HEK293 (cell line): ENCODE data around the gene CDKAL1.
A peak's percentile ranks its signal among the peaks of the same experiment; 100 is the strongest.

ENCODE experiments used
- CTCF ChIA-PET: fragments of 350-600 bp; formaldehyde crosslinking; extraction: SDS; loops from one replicate; lab custom pipeline; 2021; ENCODE audit warnings: antibody characterized with exemption; lab: Yijun Ruan, JAX
- POLR2A ChIA-PET: fragments of 300-600 bp; formaldehyde crosslinking; extraction: SDS; loops from one replicate; lab custom pipeline; 2020; ENCODE audit warnings: antibody characterized with exemption, inconsistent platforms; lab: Yijun Ruan, JAX
- H3K27ac ChIP-seq: fragments of 200-500 bp; sonication (Bioruptor generic); 2 replicates; pipeline ENCODE4 v1.5.1; 2014; ENCODE audit warnings: low read depth, low read length, control low read depth, inconsistent platforms; ENCODE audit errors: extremely low read depth
- H3K36me3 ChIP-seq, 2 experiments: fragments of 200-500 bp in 1 of 2; sonication (Bioruptor generic) in 1 of 2; 1 replicate in 1 of 2; 2 replicates in 1 of 2; pipeline ENCODE4 v1.5.1; 2014 to 2017; ENCODE audit warnings: inconsistent platforms in 2 of 2, low read length in 2 of 2; ENCODE audit not compliant: control insufficient read depth in 2 of 2, insufficient read depth in 1 of 2
- H3K4me1 ChIP-seq: fragments of 200-500 bp; sonication (Bioruptor generic); 2 replicates; pipeline ENCODE4 v1.5.1; 2014; ENCODE audit warnings: mild to moderate bottlenecking, low read length, inconsistent platforms; ENCODE audit not compliant: control insufficient read depth, insufficient read depth
- H3K4me3 ChIP-seq: 2 replicates; pipeline ENCODE4 v1.5.1; 2011; ENCODE audit warnings: low read depth, mild to moderate bottlenecking, control low read depth, low read length, moderate library complexity
- H3K9me3 ChIP-seq: fragments of 200-500 bp; sonication (Bioruptor generic); 2 replicates; pipeline ENCODE4 v1.5.1; 2014; ENCODE audit warnings: low read depth, low read length, inconsistent platforms; ENCODE audit not compliant: control insufficient read depth, insufficient read depth
- EGR2 ChIP-seq: fragments of 450-650 bp; formaldehyde crosslinking; IDR thresholded peaks from 2 replicates; pipeline ENCODE4 v1.5.1; 2016; ENCODE audit warnings: low read depth, missing biosample characterization, missing genetic modification characterization
- GFI1B ChIP-seq: fragments of 450-650 bp; formaldehyde crosslinking; IDR thresholded peaks from 2 replicates; pipeline ENCODE4 v1.5.1; 2016; ENCODE audit warnings: missing biosample characterization, missing genetic modification characterization
- MZF1 ChIP-seq: fragments of 450-650 bp; formaldehyde crosslinking; IDR thresholded peaks from 2 replicates; pipeline ENCODE4 v1.5.1; 2017; ENCODE audit warnings: missing biosample characterization, missing genetic modification characterization, borderline replicate concordance
- REPIN1 ChIP-seq: fragments of 450-650 bp; formaldehyde crosslinking; IDR thresholded peaks from 2 replicates; pipeline ENCODE4 v1.5.1; 2017; ENCODE audit warnings: missing biosample characterization, missing genetic modification characterization, low read depth
- SCRT2 ChIP-seq: fragments of 450-650 bp; formaldehyde crosslinking; IDR thresholded peaks from 2 replicates; pipeline ENCODE4 v1.5.1; 2016; ENCODE audit warnings: missing biosample characterization, missing genetic modification characterization
- SP2 ChIP-seq: fragments of 450-650 bp; formaldehyde crosslinking; IDR thresholded peaks from 2 replicates; pipeline ENCODE4 v1.5.1; 2016; ENCODE audit warnings: missing biosample characterization, missing genetic modification characterization
- TRIM28 ChIP-seq: IDR thresholded peaks from 2 replicates; pipeline ENCODE4 v1.6.1; 2011; ENCODE audit warnings: low read length, control low read depth, borderline replicate concordance
- ZBTB21 ChIP-seq: fragments of 450-650 bp; formaldehyde crosslinking; IDR thresholded peaks from 2 replicates; pipeline ENCODE4 v1.5.1; 2017; ENCODE audit warnings: missing biosample characterization, missing genetic modification characterization
- ZNF10 ChIP-seq: fragments of 450-650 bp; formaldehyde crosslinking; IDR thresholded peaks from 2 replicates; pipeline ENCODE4 v1.5.1; 2017; ENCODE audit warnings: missing biosample characterization, missing genetic modification characterization
- ZNF138 ChIP-seq: fragments of 450-650 bp; formaldehyde crosslinking; IDR thresholded peaks from 2 replicates; pipeline ENCODE4 v1.5.1; 2016; ENCODE audit warnings: missing biosample characterization, missing genetic modification characterization, borderline replicate concordance
- ZNF146 ChIP-seq: fragments of 450-650 bp; formaldehyde crosslinking; IDR thresholded peaks from 2 replicates; pipeline ENCODE4 v1.5.1; 2016; ENCODE audit warnings: missing biosample characterization, missing genetic modification characterization
- ZNF214 ChIP-seq: fragments of 450-650 bp; formaldehyde crosslinking; IDR thresholded peaks from 2 replicates; pipeline ENCODE4 v1.5.1; 2017; ENCODE audit warnings: missing biosample characterization, mild to moderate bottlenecking, missing genetic modification characterization, borderline replicate concordance
- ZNF311 ChIP-seq: fragments of 450-650 bp; formaldehyde crosslinking; IDR thresholded peaks from 2 replicates; pipeline ENCODE4 v1.5.1; 2017; ENCODE audit warnings: missing biosample characterization, missing genetic modification characterization, borderline replicate concordance
- ZNF404 ChIP-seq: fragments of 450-650 bp; formaldehyde crosslinking; IDR thresholded peaks from 2 replicates; pipeline ENCODE4 v1.5.1; 2017; ENCODE audit warnings: missing biosample characterization, missing genetic modification characterization
- ZNF449 ChIP-seq: fragments of 450-650 bp; formaldehyde crosslinking; IDR thresholded peaks from 2 replicates; pipeline ENCODE4 v1.5.1; 2017; ENCODE audit warnings: missing biosample characterization, mild to moderate bottlenecking, missing genetic modification characterization, moderate library complexity
- ZNF488 ChIP-seq: fragments of 450-650 bp; formaldehyde crosslinking; IDR thresholded peaks from 2 replicates; pipeline ENCODE4 v1.5.1; 2016; ENCODE audit warnings: missing biosample characterization, missing genetic modification characterization
- ZNF561 ChIP-seq: fragments of 450-650 bp; IDR thresholded peaks from 2 replicates; pipeline ENCODE4 v1.5.1; 2018; ENCODE audit warnings: missing biosample characterization, missing genetic modification characterization, borderline replicate concordance
- ZNF660 ChIP-seq: fragments of 450-650 bp; IDR thresholded peaks from 2 replicates; pipeline ENCODE4 v1.5.1; 2018; ENCODE audit warnings: missing biosample characterization, mild to moderate bottlenecking, missing genetic modification characterization
- ZNF670 ChIP-seq: fragments of 450-650 bp; formaldehyde crosslinking; IDR thresholded peaks from 2 replicates; pipeline ENCODE4 v1.5.1; 2016; ENCODE audit warnings: missing biosample characterization, missing genetic modification characterization, low read depth
- ZNF707 ChIP-seq: fragments of 450-650 bp; formaldehyde crosslinking; IDR thresholded peaks from 2 replicates; pipeline ENCODE4 v1.5.1; 2016; ENCODE audit warnings: missing biosample characterization, missing genetic modification characterization
- ZSCAN16 ChIP-seq: fragments of 450-650 bp; formaldehyde crosslinking; IDR thresholded peaks from 2 replicates; pipeline ENCODE4 v1.5.1; 2016; ENCODE audit warnings: missing biosample characterization, missing genetic modification characterization
- TF ChIP-seq, protein P1 (sequence below): fragments of 450-650 bp; formaldehyde crosslinking; IDR thresholded peaks from 2 replicates; pipeline ENCODE4 v1.5.1; 2016; ENCODE audit warnings: missing biosample characterization, missing genetic modification characterization
- TF ChIP-seq, protein P2 (sequence below): fragments of 450-650 bp; IDR thresholded peaks from 2 replicates; pipeline ENCODE4 v1.5.1; 2018; ENCODE audit warnings: missing biosample characterization, mild to moderate bottlenecking, missing genetic modification characterization

CDKAL1 gene

GRCh38 chr6:20955131-20955530, 420.9 kb downstream of the CDKAL1 start:
- H3K27ac ChIP-seq: no peak overlapping the region
- POLR2A ChIA-PET: no interaction called here
- TF ChIP-seq ZNF138 (tag by site-specific recombination): no peak
- TF ChIP-seq ZSCAN16 (tag by site-specific recombination): no peak
- H3K36me3 ChIP-seq: no peaks in the 10 kb centered on the region
- H3K4me3 ChIP-seq: no peak overlapping the region
- H3K4me1 ChIP-seq: 0 out of 2 replicates have a peak, but pooled peaks cover 2% of the 10 kb centered on the region
- no peaks in the 10 kb centered on the region for H3K9me3 ChIP-seq
- CTCF ChIA-PET: no interaction called here

GRCh38 chr6:20955751-20956150, 421.5 kb downstream of the CDKAL1 start:
- Histone ChIP-seq H3K4me1 (0 out of 2 replicates have a peak, but pooled peaks cover 2% of the 10 kb centered on the region), H3K9me3 (no peaks in the 10 kb centered on the region), H3K4me3 (no peak overlapping the region), H3K27ac (no peak overlapping the region), H3K36me3 (no peaks in the 10 kb centered on the region)
- CTCF ChIA-PET: no interaction called here
- POLR2A ChIA-PET: no interaction called here
- TF ChIP-seq REPIN1 (tag by site-specific recombination) (no peak), ZNF311 (tag by site-specific recombination) (no peak)
- TF ChIP-seq, protein P1, sequence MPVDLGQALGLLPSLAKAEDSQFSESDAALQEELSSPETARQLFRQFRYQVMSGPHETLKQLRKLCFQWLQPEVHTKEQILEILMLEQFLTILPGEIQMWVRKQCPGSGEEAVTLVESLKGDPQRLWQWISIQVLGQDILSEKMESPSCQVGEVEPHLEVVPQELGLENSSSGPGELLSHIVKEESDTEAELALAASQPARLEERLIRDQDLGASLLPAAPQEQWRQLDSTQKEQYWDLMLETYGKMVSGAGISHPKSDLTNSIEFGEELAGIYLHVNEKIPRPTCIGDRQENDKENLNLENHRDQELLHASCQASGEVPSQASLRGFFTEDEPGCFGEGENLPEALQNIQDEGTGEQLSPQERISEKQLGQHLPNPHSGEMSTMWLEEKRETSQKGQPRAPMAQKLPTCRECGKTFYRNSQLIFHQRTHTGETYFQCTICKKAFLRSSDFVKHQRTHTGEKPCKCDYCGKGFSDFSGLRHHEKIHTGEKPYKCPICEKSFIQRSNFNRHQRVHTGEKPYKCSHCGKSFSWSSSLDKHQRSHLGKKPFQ (tag by site-specific recombination): no peak

- H3K27ac ChIP-seq: no peak overlapping the region
- TF ChIP-seq ZNF146 (tag by site-specific recombination): no peak
- TF ChIP-seq MZF1 (tag by site-specific recombination): no peak
- 0 out of 2 replicates have a peak, but pooled peaks have one; percentile 47 for TF ChIP-seq ZNF660 (tag by site-specific recombination)
- CTCF ChIA-PET: interaction anchor here (0.6 kb wide), 1 partner anchor 1710 kb away, joined by 3 read pairs; no protein-coding TSS in a partner anchor
- H3K36me3 ChIP-seq: no peaks in the 10 kb centered on the region
- no peaks in the 10 kb centered on the region for H3K9me3 ChIP-seq
- H3K4me1 ChIP-seq: no peaks in the 10 kb centered on the region
- POLR2A ChIA-PET: no interaction called here
- no peak overlapping the region for H3K4me3 ChIP-seq
These were observed 425.8 kb downstream of the CDKAL1 start for GRCh38 chr6:20960067-20960466.

- ChIA-PET POLR2A (no interaction called here), CTCF (interaction anchor here (0.5 kb wide), 1 partner anchor 631 kb away, joined by 3 read pairs; no protein-coding TSS in a partner anchor)
- H3K4me1 ChIP-seq: no peaks in the 10 kb centered on the region
- no peaks in the 10 kb centered on the region for H3K9me3 ChIP-seq
- H3K36me3 ChIP-seq: no peaks in the 10 kb centered on the region
- no peak overlapping the region for H3K4me3 ChIP-seq
- no peak overlapping the region for H3K27ac ChIP-seq
- no peak for TF ChIP-seq ZNF561
- TF ChIP-seq ZNF670 (tag by site-specific recombination): no peak
- TF ChIP-seq, protein P2, sequence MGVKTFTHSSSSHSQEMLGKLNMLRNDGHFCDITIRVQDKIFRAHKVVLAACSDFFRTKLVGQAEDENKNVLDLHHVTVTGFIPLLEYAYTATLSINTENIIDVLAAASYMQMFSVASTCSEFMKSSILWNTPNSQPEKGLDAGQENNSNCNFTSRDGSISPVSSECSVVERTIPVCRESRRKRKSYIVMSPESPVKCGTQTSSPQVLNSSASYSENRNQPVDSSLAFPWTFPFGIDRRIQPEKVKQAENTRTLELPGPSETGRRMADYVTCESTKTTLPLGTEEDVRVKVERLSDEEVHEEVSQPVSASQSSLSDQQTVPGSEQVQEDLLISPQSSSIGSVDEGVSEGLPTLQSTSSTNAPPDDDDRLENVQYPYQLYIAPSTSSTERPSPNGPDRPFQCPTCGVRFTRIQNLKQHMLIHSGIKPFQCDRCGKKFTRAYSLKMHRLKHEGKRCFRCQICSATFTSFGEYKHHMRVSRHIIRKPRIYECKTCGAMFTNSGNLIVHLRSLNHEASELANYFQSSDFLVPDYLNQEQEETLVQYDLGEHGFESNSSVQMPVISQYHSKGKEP (tag by site-specific recombination): no peak
- no peak for TF ChIP-seq ZNF404 (tag by site-specific recombination)
- TF ChIP-seq TRIM28: no peak
- TF ChIP-seq ZNF488 (tag by site-specific recombination): no peak
- no peak for TF ChIP-seq ZNF214 (tag by site-specific recombination)
- TF ChIP-seq ZBTB21: no peak
- no peak for TF ChIP-seq ZNF707 (tag by site-specific recombination)
- no peak for TF ChIP-seq EGR2
- TF ChIP-seq SCRT2 (tag by site-specific recombination): no peak
- TF ChIP-seq GFI1B: no peak
- TF ChIP-seq ZNF449 (tag by site-specific recombination): no peak
- TF ChIP-seq ZNF10 (tag by site-specific recombination): no peak
- no peak for TF ChIP-seq SP2 (tag by site-specific recombination)
These were observed 431.0 kb downstream of the CDKAL1 start for GRCh38 chr6:20965276-20965675.
